A549 (cell line): ENCODE data around the gene SLC12A7. TPM values are rescaled to one million over a fixed set of nuclear protein-coding genes. Genes with fewer than 3 reads are reported as not detected.
A peak's percentile ranks its signal among the peaks of the same experiment; 100 is the strongest.

ENCODE experiments used
- ATAC-seq, 2 experiments: fragments of 200-7000 bp in 1 of 2; fragments of >200 bp in 1 of 2; cut with Nextera tagmentation in 1 of 2; cut with Tn5 transposase in 1 of 2; 3 replicates each; pipeline versions ENCODE4 v1.8.0 to v1.9.1; 2018 to 2020; ENCODE audit warnings: mild to moderate bottlenecking in 1 of 2, moderate library complexity in 1 of 2
- CTCF ChIA-PET: fragments of 300-600 bp; sonication (Branson Sonifier 250); formaldehyde crosslinking; extraction: SDS; loops from one replicate; lab custom pipeline; 2021; ENCODE audit warnings: antibody characterized with exemption, inconsistent platforms; lab: Yijun Ruan, JAX
- POLR2A ChIA-PET: fragments of 350-600 bp; formaldehyde crosslinking; extraction: SDS; loops from one replicate; lab custom pipeline; 2021; ENCODE audit warnings: antibody characterized with exemption, inconsistent platforms; lab: Yijun Ruan, JAX
- DNase-seq, 2 experiments: peaks; one replicate each; pipeline versions ENCODE4 v3.0.0 to v3.0.0-alpha.2; 2011 to 2016; ENCODE audit warnings: low read depth in 1 of 2, low spot score in 1 of 2
- FAIRE-seq: peaks from 2 replicates; lab custom pipeline; 2011; peaks lifted over from hg19 to GRCh38; lab: Jason Lieb, UNC
- H3K27ac ChIP-seq, 2 experiments: fragments of >200 bp; sonication (Bioruptor Twin); formaldehyde crosslinking; 3 replicates each; pipeline ENCODE4 v1.5.1; 2016 to 2017
- H3K4me1 ChIP-seq: fragments of >200 bp; sonication (Bioruptor Twin); formaldehyde crosslinking; 3 replicates; pipeline ENCODE4 v1.6.1; 2016
- H3K4me2 ChIP-seq: fragments of >200 bp; sonication (Bioruptor Twin); formaldehyde crosslinking; 3 replicates; pipeline ENCODE4 v1.6.1; 2016
- H3K4me3 ChIP-seq: fragments of >200 bp; sonication (Bioruptor Twin); formaldehyde crosslinking; 3 replicates; pipeline ENCODE4 v1.5.1; 2016
- H3K9me3 ChIP-seq: fragments of >200 bp; sonication (Bioruptor Twin); formaldehyde crosslinking; 3 replicates; pipeline ENCODE4 v1.6.1; 2016
- ATOH8 ChIP-seq: fragments of 250-450 bp; sonication (Bioruptor Pico); IDR thresholded peaks from 2 replicates; pipeline ENCODE4 v1.5.0; 2020; ENCODE audit warnings: low read depth, mild to moderate bottlenecking, moderate library complexity
- BHLHE40 ChIP-seq: IDR thresholded peaks from 2 replicates; pipeline ENCODE4 v1.6.1; 2012; ENCODE audit warnings: low read depth, low read length, inconsistent platforms
- CBX2 ChIP-seq: fragments of 200-600 bp; sonication (generic); IDR thresholded peaks from 2 replicates; pipeline ENCODE4 v1.6.1; 2016; ENCODE audit warnings: low read depth, mild to moderate bottlenecking, borderline replicate concordance
- EHF ChIP-seq: fragments of 250-450 bp; sonication (Bioruptor Pico); IDR thresholded peaks from 2 replicates; pipeline ENCODE4 v1.5.0; 2020; ENCODE audit warnings: mild to moderate bottlenecking
- ESRRA ChIP-seq: fragments of 150-350 bp; IDR thresholded peaks from 2 replicates; pipeline ENCODE4 v1.6.1; 2014; ENCODE audit warnings: mild to moderate bottlenecking, low read length, borderline replicate concordance
- FOSB ChIP-seq: fragments of 250-450 bp; sonication (Bioruptor Pico); IDR thresholded peaks from 2 replicates; pipeline ENCODE4 v1.5.0; 2020; ENCODE audit warnings: mild to moderate bottlenecking, moderate library complexity
- FOXS1 ChIP-seq: fragments of 250-450 bp; sonication (Bioruptor Pico); IDR thresholded peaks from 2 replicates; pipeline ENCODE4 v1.5.0; 2020; ENCODE audit warnings: mild to moderate bottlenecking, moderate library complexity
- GATA3 ChIP-seq: IDR thresholded peaks from 2 replicates; pipeline ENCODE4 v1.6.1; 2012; ENCODE audit warnings: borderline replicate concordance
- HDAC2 ChIP-seq: fragments of 200-600 bp; sonication (generic); IDR thresholded peaks from 2 replicates; pipeline ENCODE4 v1.6.1; 2016
- HOXA7 ChIP-seq: fragments of 250-450 bp; sonication (Bioruptor Pico); IDR thresholded peaks from 2 replicates; pipeline ENCODE4 v1.5.0; 2020; ENCODE audit warnings: mild to moderate bottlenecking, moderate library complexity
- HOXB13 ChIP-seq: fragments of 250-450 bp; sonication (Bioruptor Pico); IDR thresholded peaks from 2 replicates; pipeline ENCODE4 v1.5.0; 2020; ENCODE audit warnings: low read depth, mild to moderate bottlenecking, moderate library complexity
- KDM1A ChIP-seq: fragments of 200-600 bp; sonication (generic); IDR thresholded peaks from 2 replicates; pipeline ENCODE4 v1.6.1; 2016; ENCODE audit warnings: low read depth, mild to moderate bottlenecking
- KDM5A ChIP-seq: fragments of 200-600 bp; sonication (generic); IDR thresholded peaks from 2 replicates; pipeline ENCODE4 v1.6.1; 2016; ENCODE audit warnings: antibody characterized with exemption, mild to moderate bottlenecking
- MAZ ChIP-seq: fragments of 150-350 bp; IDR thresholded peaks from 2 replicates; pipeline ENCODE4 v1.6.1; 2014; ENCODE audit warnings: antibody characterized with exemption, low read depth, low read length, borderline replicate concordance
- MYC ChIP-seq: IDR thresholded peaks from 2 replicates; pipeline ENCODE4 v1.6.1; 2012; ENCODE audit warnings: mild to moderate bottlenecking, inconsistent platforms, low read length, improper control_type of control experiment, borderline replicate concordance
- NFE2L2 ChIP-seq: fragments of 150-350 bp; conservative IDR thresholded peaks from 2 replicates; pipeline ENCODE4 v1.6.1; 2014; ENCODE audit warnings: low read length
- POLR2A ChIP-seq: IDR thresholded peaks from 2 replicates; pipeline ENCODE4 v1.6.1; 2012; ENCODE audit warnings: mild to moderate bottlenecking, low read length
- POLR2AphosphoS2 ChIP-seq: conservative IDR thresholded peaks from 2 replicates; pipeline ENCODE4 v1.6.1; 2012; ENCODE audit warnings: low read length, improper control_type of control experiment, inconsistent platforms
- RAD21 ChIP-seq, 2 experiments: fragments of >200 bp in 1 of 2; sonication (Bioruptor Twin) in 1 of 2; formaldehyde crosslinking in 1 of 2; IDR thresholded peaks in 1 of 2; conservative IDR thresholded peaks in 1 of 2; 2 replicates in 1 of 2; 3 replicates in 1 of 2; pipeline ENCODE4 v1.6.1; 2012 to 2018; ENCODE audit warnings: inconsistent platforms in 1 of 2
- RARB ChIP-seq: fragments of 250-450 bp; sonication (Bioruptor Pico); IDR thresholded peaks from 2 replicates; pipeline ENCODE4 v1.8.0; 2021; ENCODE audit warnings: mild to moderate bottlenecking, moderate library complexity
- RCOR1 ChIP-seq: fragments of 150-350 bp; IDR thresholded peaks from 2 replicates; pipeline ENCODE4 v1.6.1; 2014; ENCODE audit warnings: antibody characterized with exemption, low read length, low read depth
- RFX5 ChIP-seq: fragments of 450-650 bp; IDR thresholded peaks from 2 replicates; pipeline ENCODE4 v1.7.1; 2014; ENCODE audit warnings: antibody characterized with exemption, mild to moderate bottlenecking, moderate library complexity
- RNF2 ChIP-seq: fragments of 200-600 bp; sonication (generic); IDR thresholded peaks from 2 replicates; pipeline ENCODE4 v1.6.1; 2016; ENCODE audit warnings: low read depth, mild to moderate bottlenecking, antibody characterized with exemption, moderate library complexity, borderline replicate concordance
- SMC3 ChIP-seq: fragments of >200 bp; sonication (Bioruptor Twin); formaldehyde crosslinking; IDR thresholded peaks from 3 replicates; pipeline ENCODE4 v1.6.1; 2018; ENCODE audit warnings: inconsistent platforms
- SREBF2 ChIP-seq: fragments of 450-650 bp; IDR thresholded peaks from 2 replicates; pipeline ENCODE4 v1.6.1; 2014; ENCODE audit warnings: mild to moderate bottlenecking, moderate library complexity
- TP53 ChIP-seq: fragments of 250-450 bp; sonication (Bioruptor Pico); IDR thresholded peaks from 2 replicates; pipeline ENCODE4 v1.5.0; 2021; ENCODE audit warnings: mild to moderate bottlenecking, moderate library complexity
- USF2 ChIP-seq: fragments of 450-650 bp; IDR thresholded peaks from 2 replicates; pipeline ENCODE4 v1.6.1; 2014; ENCODE audit warnings: antibody characterized with exemption
- ZC3H11A ChIP-seq: fragments of 450-650 bp; IDR thresholded peaks from 2 replicates; pipeline ENCODE4 v1.6.1; 2014; ENCODE audit warnings: antibody characterized with exemption, mild to moderate bottlenecking
- ZFP36 ChIP-seq: fragments of 450-650 bp; IDR thresholded peaks from 2 replicates; pipeline ENCODE4 v1.6.1; 2014; ENCODE audit warnings: borderline replicate concordance; ENCODE audit not compliant: partially characterized antibody
- ZNF302 ChIP-seq: fragments of 250-450 bp; sonication (Bioruptor Pico); IDR thresholded peaks from 2 replicates; pipeline ENCODE4 v1.9.0; 2021; ENCODE audit warnings: inconsistent platforms, mild to moderate bottlenecking, moderate library complexity
- ZSCAN20 ChIP-seq: fragments of 250-450 bp; sonication (Bioruptor Pico); IDR thresholded peaks from 2 replicates; pipeline ENCODE4 v1.8.0; 2022; ENCODE audit warnings: mild to moderate bottlenecking, moderate library complexity
- WGBS: methylation state at CpG from one replicate; pipeline ENCODE4 v1.1.6; 2017; ENCODE audit errors: missing lambda C conversion rate; 5-methylcytosine and 5-hydroxymethylcytosine counted together
- polyA plus RNA-seq, 4 experiments: library from polyadenylated mRNA; depleted of rRNA in 3 of 4; stranded (reverse); fragments of >200 nt; fragmentation: RNase III in 1 of 4; extraction: RNeasy Plus Mini Kit Qiagen cat#74134 plus additional on column Dnase treatment in 1 of 4; gene quantifications; 2 replicates in 3 of 4; 3 replicates in 1 of 4; pipeline ENCODE4 v1.2.3, GENCODE V29; 2011 to 2017

SLC12A7 gene
- polyA plus RNA-seq, 2 of the 4 experiments (the other 2 are of a cell fraction): 11.2 to 22.5 TPM

GRCh38 chr5:1109542-1110306 is 2.1 kb downstream of the SLC12A7 start:
- ATAC-seq (no peak), FAIRE-seq (no peak)
- no peak overlapping the region for H3K4me3 ChIP-seq
- CTCF ChIA-PET: interaction anchor here (1.1 kb wide), 1 partner anchor 58 kb away, joined by 3 read pairs; no protein-coding TSS in a partner anchor
- TF ChIP-seq SMC3 (no peak), ZFP36 (no peak), ESRRA (no peak), HDAC2 (no peak)
- TF ChIP-seq, all 56 proteins: peak for 0
- no peak for DNase-seq
- Histone ChIP-seq H3K4me1 (peaks cover 47% of the 10 kb centered on the region), H3K27ac (0 out of 6 replicates have a peak overlapping the region, but pooled peaks of 1 of the 2 experiments have one; percentile 96), H3K9me3 (no peaks in the 10 kb centered on the region), H3K4me2 (peak overlapping the region; percentile 89)
- WGBS: 92% methylated on average over 15 of the region's 26 CpGs
- POLR2A ChIA-PET: no interaction called here

GRCh38 chr5:1108865-1109174 is 3.0 kb downstream of the SLC12A7 start:
- no peak for FAIRE-seq
- ChIA-PET CTCF (interaction anchor here (1.1 to 1.4 kb wide), 3 partner anchors 9 to 185 kb away, joined by 3 to 4 read pairs (median 4); no protein-coding TSS in a partner anchor), POLR2A (no interaction called here)
- H3K4me1 ChIP-seq: peaks cover 56% of the 10 kb centered on the region
- H3K4me3 ChIP-seq: no peak overlapping the region
- 92% methylated on average over 9 of the region's 11 CpGs for WGBS
- TF ChIP-seq ZC3H11A (no peak), USF2 (no peak), SREBF2 (no peak), MAZ (no peak), EHF (CRISPR knock-in tag) (no peak), KDM5A (no peak), MYC (no peak), HDAC2 (no peak), SMC3 (no peak), ZFP36 (no peak), RNF2 (no peak), TP53 (CRISPR knock-in tag) (no peak), RFX5 (no peak), RARB (CRISPR knock-in tag) (no peak), CBX2 (no peak), HOXB13 (CRISPR knock-in tag) (no peak), RCOR1 (no peak), KDM1A (no peak)
- DNase-seq: no peak
- no peak overlapping the region for H3K4me2 ChIP-seq
- H3K9me3 ChIP-seq: no peaks in the 10 kb centered on the region
- no peak overlapping the region for H3K27ac ChIP-seq
- no peak for ATAC-seq

GRCh38 chr5:1108023-1108864 is 3.6 kb downstream of the SLC12A7 start:
- CTCF ChIA-PET: interaction anchor here (1.3 to 1.4 kb wide), 2 partner anchors 8 to 184 kb away, joined by 4 read pairs; no protein-coding TSS in a partner anchor
- POLR2A ChIA-PET: no interaction called here
- Histone ChIP-seq H3K4me1 (peaks cover 62% of the 10 kb centered on the region), H3K4me2 (no peak overlapping the region), H3K9me3 (no peaks in the 10 kb centered on the region), H3K4me3 (no peak overlapping the region), H3K27ac (peak overlapping the region in 1 of 2 experiments; percentile 87; a peak in 3 of 6 replicates)
- ATAC-seq (no peak), DNase-seq (no peak), FAIRE-seq (no peak)
- TF ChIP-seq NFE2L2 (no peak), HOXA7 (no peak), ESRRA (no peak), POLR2AphosphoS2 (no peak), GATA3 (no peak), BHLHE40 (no peak), RFX5 (no peak), RAD21 (conservative IDR thresholded peaks at IDR 0.05 in 1 of 2, IDR thresholded peaks at IDR 0.05 in 1 of 2) (no peak), MYC (no peak), ZFP36 (no peak), ATOH8 (no peak), HDAC2 (no peak), FOSB (no peak), ZNF302 (CRISPR knock-in tag) (no peak), ZSCAN20 (CRISPR knock-in tag) (no peak), POLR2A (no peak), FOXS1 (CRISPR knock-in tag) (no peak)
- whole genome bisulfite sequencing: 89% methylated on average over 34 of the region's 39 CpGs
